Liver (tissue), 9 donors: ENCODE results near the gene CASZ1. TPM values are rescaled to one million over a fixed set of nuclear protein-coding genes. Genes with fewer than 3 reads are reported as not detected.

Experiments
- DNase-seq: peaks from one replicate; pipeline ENCODE4 v3.0.0-alpha.2; 2017; ENCODE audit warnings: low spot score
- H3K27ac ChIP-seq, 2 donors: one replicate each; pipeline ENCODE4 v1.7.0; 2013; ENCODE audit warnings: inconsistent platforms in 2 of 2, low read length in 2 of 2, control low read depth in 1 of 2, low read depth in 1 of 2, mild to moderate bottlenecking in 1 of 2
- H3K27me3 ChIP-seq, 4 donors: one replicate each; pipeline versions ENCODE4 v1.6.1 to v1.7.0; 2013; ENCODE audit warnings: low read length in 3 of 4, inconsistent platforms in 1 of 4, mild to moderate bottlenecking in 1 of 4, moderate library complexity in 1 of 4; ENCODE audit not compliant: control insufficient read depth in 4 of 4, insufficient read depth in 4 of 4
- H3K36me3 ChIP-seq, 4 donors: one replicate each; pipeline versions ENCODE4 v1.6.1 to v1.7.0; 2013; ENCODE audit warnings: low read length in 3 of 4, mild to moderate bottlenecking in 3 of 4, low read depth in 1 of 4, moderate library complexity in 1 of 4; ENCODE audit not compliant: control insufficient read depth in 4 of 4, insufficient read depth in 3 of 4
- H3K4me1 ChIP-seq, 4 donors: one replicate each; pipeline versions ENCODE4 v1.6.1 to v1.7.0; 2013; ENCODE audit warnings: low read length in 3 of 4, mild to moderate bottlenecking in 3 of 4, moderate library complexity in 1 of 4; ENCODE audit not compliant: control insufficient read depth in 4 of 4, insufficient read depth in 4 of 4
- H3K4me3 ChIP-seq, 3 donors: one replicate each; pipeline versions ENCODE4 v1.6.1 to v1.7.0; 2013; ENCODE audit warnings: low read length in 3 of 3, control low read depth in 1 of 3, low read depth in 1 of 3, mild to moderate bottlenecking in 1 of 3
- H3K9ac ChIP-seq, 2 donors: one replicate each; pipeline ENCODE4 v1.7.0; 2013; ENCODE audit warnings: low read length in 2 of 2, mild to moderate bottlenecking in 2 of 2, moderate library complexity in 2 of 2, control low read depth in 1 of 2, low read depth in 1 of 2
- H3K9me3 ChIP-seq, 4 donors: one replicate each; pipeline versions ENCODE4 v1.6.1 to v1.7.0; 2013; ENCODE audit warnings: low read length in 3 of 4; ENCODE audit not compliant: control insufficient read depth in 4 of 4
- ATF3 ChIP-seq: IDR thresholded peaks from 2 replicates; pipeline ENCODE4 v1.6.1; 2016; ENCODE audit warnings: antibody characterized with exemption
- EGR1 ChIP-seq, 2 donors: IDR thresholded peaks; 2 replicates each; pipeline ENCODE4 v1.6.1; 2016 to 2018; ENCODE audit warnings: antibody characterized with exemption in 2 of 2, low read depth in 2 of 2
- FOXA1 ChIP-seq: IDR thresholded peaks from 2 replicates; pipeline ENCODE4 v1.6.1; 2016; ENCODE audit warnings: antibody characterized with exemption
- FOXA2 ChIP-seq: IDR thresholded peaks from 2 replicates; pipeline ENCODE4 v1.6.1; 2016; ENCODE audit warnings: antibody characterized with exemption
- GABPA ChIP-seq, 2 donors: IDR thresholded peaks in 1 of 2; conservative IDR thresholded peaks in 1 of 2; 2 replicates each; pipeline ENCODE4 v1.6.1; 2016; ENCODE audit warnings: antibody characterized with exemption in 2 of 2, mild to moderate bottlenecking in 1 of 2, moderate library complexity in 1 of 2
- HNF4A ChIP-seq, 2 donors: conservative IDR thresholded peaks; 2 replicates each; pipeline ENCODE4 v1.6.1; 2016; ENCODE audit warnings: antibody characterized with exemption in 2 of 2, mild to moderate bottlenecking in 2 of 2
- JUND ChIP-seq, 2 donors: IDR thresholded peaks; 2 replicates each; pipeline ENCODE4 v1.6.1; 2016; ENCODE audit warnings: antibody characterized with exemption in 2 of 2
- MAX ChIP-seq: IDR thresholded peaks from 2 replicates; pipeline ENCODE4 v1.6.1; 2016; ENCODE audit warnings: antibody characterized with exemption
- RAD21 ChIP-seq, 2 donors: IDR thresholded peaks; 2 replicates each; pipeline ENCODE4 v1.6.1; 2016; ENCODE audit warnings: antibody characterized with exemption in 2 of 2, mild to moderate bottlenecking in 2 of 2
- RXRA ChIP-seq, 2 donors: IDR thresholded peaks; 2 replicates each; pipeline ENCODE4 v1.6.1; 2017 to 2018; ENCODE audit warnings: antibody characterized with exemption in 2 of 2, mild to moderate bottlenecking in 1 of 2
- SP1 ChIP-seq: IDR thresholded peaks from 2 replicates; pipeline ENCODE4 v1.6.1; 2018; ENCODE audit warnings: antibody characterized with exemption, mild to moderate bottlenecking
- TAF1 ChIP-seq: conservative IDR thresholded peaks from 2 replicates; pipeline ENCODE4 v1.6.1; 2016; ENCODE audit warnings: antibody characterized with exemption, mild to moderate bottlenecking
- YY1 ChIP-seq: IDR thresholded peaks from 2 replicates; pipeline ENCODE4 v1.6.1; 2016; ENCODE audit warnings: antibody characterized with exemption, mild to moderate bottlenecking
- WGBS: extraction: QIAGEN DNeasy Blood & Tissue Kit; methylation state at CpG from one replicate; pipeline ENCODE4 v1.1.7; 2013; 5-methylcytosine and 5-hydroxymethylcytosine counted together
- polyA plus RNA-seq, 2 donors: library from polyadenylated mRNA; stranded (reverse) in 1 of 2; unstranded in 1 of 2; fragments of 200-250 nt in 1 of 2; fragments of >200 nt in 1 of 2; fragmentation: Nextera tagmentation in 1 of 2; extraction: Ambion mirVana in 1 of 2; gene quantifications; one replicate each; pipeline versions ENCODE4 v1.2.1 to v1.2.3, GENCODE V29; 2013 to 2015
- total RNA-seq, 2 donors: library from RNA; depleted of rRNA; stranded (reverse); fragments of >200 nt; gene quantifications; one replicate each; pipeline ENCODE4 v1.2.3, GENCODE V29; 2014
- TF ChIP-seq, protein P1 (sequence below): IDR thresholded peaks from 2 replicates; pipeline ENCODE4 v1.6.1; 2016; ENCODE audit warnings: antibody characterized with exemption
- TF ChIP-seq, protein P2 (sequence below): fragments of 150-350 bp; IDR thresholded peaks from 2 replicates; pipeline ENCODE4 v1.5.1; 2017; ENCODE audit warnings: improper control_type of control experiment, low read depth, low read length; ENCODE audit not compliant: missing input control
- donor health status: healthy.
- donor health status: healthy.
- donor health status: healthy.
- donor health status: healthy.
- donor health status: healthy.

The CASZ1 gene
- total and polyA plus RNA-seq, 4 donors = 1.0 to 3.5 (median 1.9) TPM

- Histone ChIP-seq H3K27ac (no peak overlapping the region), H3K27me3 (no peaks in the 10 kb centered on the region), H3K9me3 (no peaks in the 10 kb centered on the region), H3K4me3 (no peak overlapping the region), H3K36me3 (no peaks in the 10 kb centered on the region), H3K4me1 (no peaks in the 10 kb centered on the region), H3K9ac (no peak overlapping the region)
- DNase-seq = no peak
- TF ChIP-seq JUND (IDR thresholded peaks at IDR 0.05) (no peak), TAF1 (no peak), ATF3 (no peak), SP1 (no peak), RXRA (IDR thresholded peaks at IDR 0.05) (no peak), YY1 (no peak), MAX (no peak), EGR1 (IDR thresholded peaks at IDR 0.05; ENCODE audit: low read depth in 2 of 2) (no peak), FOXA1 (no peak)
- TF ChIP-seq, protein P1, sequence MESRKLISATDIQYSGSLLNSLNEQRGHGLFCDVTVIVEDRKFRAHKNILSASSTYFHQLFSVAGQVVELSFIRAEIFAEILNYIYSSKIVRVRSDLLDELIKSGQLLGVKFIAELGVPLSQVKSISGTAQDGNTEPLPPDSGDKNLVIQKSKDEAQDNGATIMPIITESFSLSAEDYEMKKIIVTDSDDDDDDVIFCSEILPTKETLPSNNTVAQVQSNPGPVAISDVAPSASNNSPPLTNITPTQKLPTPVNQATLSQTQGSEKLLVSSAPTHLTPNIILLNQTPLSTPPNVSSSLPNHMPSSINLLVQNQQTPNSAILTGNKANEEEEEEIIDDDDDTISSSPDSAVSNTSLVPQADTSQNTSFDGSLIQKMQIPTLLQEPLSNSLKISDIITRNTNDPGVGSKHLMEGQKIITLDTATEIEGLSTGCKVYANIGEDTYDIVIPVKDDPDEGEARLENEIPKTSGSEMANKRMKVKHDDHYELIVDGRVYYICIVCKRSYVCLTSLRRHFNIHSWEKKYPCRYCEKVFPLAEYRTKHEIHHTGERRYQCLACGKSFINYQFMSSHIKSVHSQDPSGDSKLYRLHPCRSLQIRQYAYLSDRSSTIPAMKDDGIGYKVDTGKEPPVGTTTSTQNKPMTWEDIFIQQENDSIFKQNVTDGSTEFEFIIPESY = no peak
- TF ChIP-seq, protein P2, sequence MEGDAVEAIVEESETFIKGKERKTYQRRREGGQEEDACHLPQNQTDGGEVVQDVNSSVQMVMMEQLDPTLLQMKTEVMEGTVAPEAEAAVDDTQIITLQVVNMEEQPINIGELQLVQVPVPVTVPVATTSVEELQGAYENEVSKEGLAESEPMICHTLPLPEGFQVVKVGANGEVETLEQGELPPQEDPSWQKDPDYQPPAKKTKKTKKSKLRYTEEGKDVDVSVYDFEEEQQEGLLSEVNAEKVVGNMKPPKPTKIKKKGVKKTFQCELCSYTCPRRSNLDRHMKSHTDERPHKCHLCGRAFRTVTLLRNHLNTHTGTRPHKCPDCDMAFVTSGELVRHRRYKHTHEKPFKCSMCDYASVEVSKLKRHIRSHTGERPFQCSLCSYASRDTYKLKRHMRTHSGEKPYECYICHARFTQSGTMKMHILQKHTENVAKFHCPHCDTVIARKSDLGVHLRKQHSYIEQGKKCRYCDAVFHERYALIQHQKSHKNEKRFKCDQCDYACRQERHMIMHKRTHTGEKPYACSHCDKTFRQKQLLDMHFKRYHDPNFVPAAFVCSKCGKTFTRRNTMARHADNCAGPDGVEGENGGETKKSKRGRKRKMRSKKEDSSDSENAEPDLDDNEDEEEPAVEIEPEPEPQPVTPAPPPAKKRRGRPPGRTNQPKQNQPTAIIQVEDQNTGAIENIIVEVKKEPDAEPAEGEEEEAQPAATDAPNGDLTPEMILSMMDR = no peak
- 61% methylated on average over 12 of the region's 12 CpGs for WGBS
Measured at GRCh38 chr1:10835421-10835820, 39.0 kb upstream of the CASZ1 start.

DNA sequence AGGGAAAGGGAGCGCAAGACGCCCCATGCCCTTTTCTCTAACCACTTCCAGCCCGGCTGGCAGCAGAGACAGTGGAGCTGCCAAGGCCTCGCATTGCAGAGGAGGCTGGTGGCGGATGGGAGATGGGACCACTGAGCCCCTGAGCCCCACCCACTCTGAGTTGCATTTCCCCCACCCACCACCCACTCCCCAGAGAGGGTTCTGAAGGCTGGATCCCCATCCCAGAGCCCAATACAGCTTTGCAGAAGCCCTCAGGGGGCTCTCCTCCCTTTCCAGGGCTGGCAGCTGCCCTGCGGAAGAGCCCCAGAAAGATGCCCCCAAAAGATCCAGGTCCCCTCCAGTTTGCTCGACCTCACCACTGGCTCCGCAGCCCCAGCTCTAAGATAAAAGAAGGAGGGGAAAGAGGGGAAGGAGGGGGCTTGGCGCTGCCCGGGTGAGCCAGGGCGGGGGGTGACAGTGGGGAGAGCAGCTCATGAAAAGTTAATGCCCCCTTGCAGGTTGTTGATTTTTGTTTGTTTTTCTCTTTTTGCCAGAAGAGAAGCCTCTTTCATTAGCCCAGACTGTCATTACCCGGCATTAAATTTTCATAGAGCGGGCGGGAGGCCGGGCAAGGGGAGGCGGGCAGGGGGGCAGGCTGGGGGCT is 38.4 kb upstream of the CASZ1 start:
- Histone ChIP-seq H3K36me3 (no peaks in the 10 kb centered on the region), H3K4me1 (peaks cover 0 to 2% (median under 1%) of the 10 kb centered on the region in 4 donors), H3K27me3 (no peaks in the 10 kb centered on the region), H3K9me3 (no peaks in the 10 kb centered on the region), H3K27ac (no peak overlapping the region), H3K4me3 (no peak overlapping the region), H3K9ac (no peak overlapping the region)
- WGBS = 64% methylated on average over 16 of the region's 16 CpGs
- no peak for TF ChIP-seq GABPA (IDR thresholded peaks at IDR 0.05 in 1 of 2, conservative IDR thresholded peaks at IDR 0.05 in 1 of 2)
- no peak for TF ChIP-seq MAX
- no peak for TF ChIP-seq RXRA (IDR thresholded peaks at IDR 0.05)
- no peak for TF ChIP-seq FOXA1
- no peak for TF ChIP-seq FOXA2
- no peak for TF ChIP-seq RAD21 (IDR thresholded peaks at IDR 0.05)
- TF ChIP-seq, protein P1 = no peak
- TF ChIP-seq HNF4A (conservative IDR thresholded peaks at IDR 0.05) = no peak
- no peak for TF ChIP-seq EGR1 (IDR thresholded peaks at IDR 0.05; ENCODE audit: low read depth in 2 of 2)
- DNase-seq = no peak
